GM19240 (cell line): ENCODE data around the gene ZNF439.
"Not testable (repeated sequence)": the region's sequence is repeated elsewhere in the genome, so short reads cannot be mapped to it uniquely, and the experiment has no call there.

Source experiments
- DNase-seq: peaks from one replicate; pipeline ENCODE4 v3.0.0; 2011; ENCODE audit warnings: low spot score; ENCODE audit not compliant: insufficient read length

The ZNF439 gene

DNA sequence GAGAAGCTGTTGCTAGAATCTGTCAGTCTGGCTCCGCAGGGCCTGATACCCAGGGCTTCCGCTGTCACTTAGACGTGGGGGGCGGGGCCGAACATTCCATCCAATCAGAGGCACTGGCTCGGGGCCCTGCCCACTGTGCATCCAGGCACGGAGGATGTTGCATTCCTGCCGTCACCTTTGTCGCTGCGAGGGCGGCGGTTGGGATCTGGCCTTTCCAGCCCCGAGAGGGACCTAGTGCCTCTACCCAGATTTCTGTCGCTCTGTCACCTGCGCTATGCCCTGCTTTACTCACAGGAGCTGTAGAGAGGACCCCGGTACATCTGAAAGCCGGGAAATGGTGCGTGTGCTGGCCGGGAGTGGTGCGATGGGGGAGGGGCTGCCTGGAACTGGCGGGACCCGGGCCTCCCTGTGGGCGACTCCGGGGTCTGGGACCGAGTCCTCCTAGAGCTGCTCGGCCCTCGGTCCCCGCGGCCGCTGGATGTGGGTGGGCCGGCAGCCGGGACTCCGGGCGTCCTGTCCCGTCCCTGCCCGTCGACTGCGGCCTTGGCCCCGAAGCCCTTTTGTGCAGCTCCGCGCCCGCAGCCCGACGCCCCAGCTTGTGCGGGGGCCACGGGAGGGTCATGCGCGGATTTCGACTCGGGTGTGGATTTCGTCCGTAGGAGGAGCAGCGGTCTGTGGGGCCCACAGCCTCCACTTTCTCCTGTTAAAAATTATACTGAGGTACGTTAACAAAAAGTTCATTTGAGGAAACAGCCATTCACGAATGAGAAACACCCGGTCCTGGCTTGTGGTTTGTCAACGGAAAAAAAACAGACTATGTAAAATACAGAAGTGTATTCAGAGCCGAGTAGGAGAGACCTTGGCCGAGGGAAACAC is at the start of gene ZNF439:
Gene ZNF439, plus strand, starts transcription at position 133 of the 876 bp plus-strand sequence. Its CDS starts 142 bp downstream, at position 275.
- DNase-seq, result peak; percentile 68

DNA sequence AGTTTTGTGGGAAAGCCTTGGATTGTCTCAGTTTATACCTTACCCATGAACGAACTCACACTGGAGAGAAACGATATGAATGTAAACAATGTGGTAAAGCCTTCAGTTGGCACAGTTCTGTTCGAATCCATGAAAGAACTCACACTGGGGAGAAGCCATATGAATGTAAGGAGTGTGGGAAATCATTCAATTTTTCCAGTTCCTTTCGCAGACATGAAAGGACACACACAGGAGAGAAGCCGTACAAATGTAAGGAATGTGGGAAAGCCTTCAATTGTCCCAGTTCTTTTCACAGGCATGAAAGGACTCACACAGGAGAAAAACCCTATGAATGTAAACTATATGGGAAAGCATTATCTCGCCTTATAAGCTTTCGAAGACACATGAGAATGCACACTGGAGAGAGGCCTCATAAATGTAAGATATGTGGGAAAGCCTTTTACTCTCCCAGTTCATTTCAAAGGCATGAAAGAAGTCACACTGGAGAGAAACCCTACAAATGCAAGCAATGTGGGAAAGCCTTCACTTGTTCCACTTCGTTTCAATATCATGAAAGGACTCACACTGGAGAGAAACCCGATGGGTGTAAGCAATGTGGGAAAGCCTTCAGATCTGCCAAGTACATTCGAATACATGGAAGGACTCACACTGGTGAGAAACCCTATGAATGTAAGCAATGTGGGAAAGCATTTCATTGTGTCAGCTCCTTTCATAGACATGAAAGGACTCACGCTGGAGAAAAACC is 42.0 kb upstream of the ZNF439 start:
- DNase-seq, result no peak

DNA sequence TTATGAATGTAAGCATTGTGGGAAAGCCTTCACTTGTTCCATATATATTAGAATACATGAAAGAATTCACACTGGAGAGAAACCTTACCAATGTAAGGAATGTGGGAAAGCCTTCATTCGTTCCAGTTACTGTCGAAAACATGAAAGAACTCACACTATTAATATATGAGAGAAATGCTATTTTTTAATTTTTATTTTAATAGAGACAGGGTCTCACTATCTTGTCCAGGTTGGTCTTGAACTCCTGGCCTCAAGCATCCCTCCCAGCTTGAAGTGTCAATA is 41.5 kb upstream of the ZNF439 start:
- DNase-seq, result no peak

DNA sequence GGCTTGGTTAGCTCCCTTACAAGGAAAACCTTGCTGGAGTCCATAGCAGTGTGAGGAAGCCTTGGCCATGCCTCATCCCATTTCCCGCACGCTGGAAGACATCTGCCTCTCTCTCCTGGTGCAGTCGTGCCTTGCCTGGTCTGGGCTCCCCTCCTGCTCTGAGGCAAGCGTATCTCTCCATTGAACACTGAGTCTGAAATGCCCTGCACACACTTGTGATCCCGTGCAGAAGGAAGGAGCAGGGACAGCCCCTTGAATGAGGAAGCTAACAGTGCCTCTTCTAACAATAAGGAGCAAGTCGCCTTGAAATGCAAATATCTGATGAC is 34.9 kb upstream of the ZNF439 start:
- peak; percentile 11 for DNase-seq

DNA sequence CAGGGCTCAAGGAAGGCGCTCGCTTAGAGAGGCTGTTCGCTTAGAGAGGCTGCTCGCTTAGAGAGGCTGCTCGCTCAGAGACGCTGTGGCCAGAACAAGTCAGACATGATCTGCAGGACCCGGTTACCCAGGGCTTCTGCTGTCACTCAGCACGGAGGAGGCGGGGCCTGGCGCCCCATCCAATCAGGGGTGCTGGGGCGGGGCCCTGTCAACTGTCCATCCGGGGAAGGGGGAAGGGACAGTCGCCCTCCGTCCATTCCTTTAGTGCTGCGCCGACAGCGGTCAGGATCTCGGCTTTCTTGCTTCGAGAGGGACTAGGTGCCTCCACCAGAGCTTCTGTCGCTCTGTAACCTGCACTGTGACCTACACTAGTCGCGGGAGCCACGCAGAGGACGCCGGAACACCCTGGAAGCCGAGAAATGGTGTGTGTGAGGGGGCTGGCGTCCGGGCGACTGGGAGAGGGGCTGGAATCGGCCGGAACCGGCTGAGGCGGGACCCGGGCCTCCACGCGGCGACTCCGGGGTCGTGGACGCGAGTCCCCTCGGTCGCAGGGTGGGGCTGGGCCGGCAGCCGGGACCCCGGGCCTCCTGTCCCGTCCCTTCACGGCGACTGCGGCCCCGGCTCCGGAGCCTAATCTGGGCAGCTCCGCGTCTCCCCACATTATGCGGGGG is 34.4 kb upstream of the ZNF439 start, which contains the start of gene ZNF440:
Gene ZNF440, plus strand, starts transcription at position 245 of the 671 bp plus-strand sequence. Its CDS starts 175 bp downstream, at position 420.
- peak; percentile 95 for DNase-seq

DNA sequence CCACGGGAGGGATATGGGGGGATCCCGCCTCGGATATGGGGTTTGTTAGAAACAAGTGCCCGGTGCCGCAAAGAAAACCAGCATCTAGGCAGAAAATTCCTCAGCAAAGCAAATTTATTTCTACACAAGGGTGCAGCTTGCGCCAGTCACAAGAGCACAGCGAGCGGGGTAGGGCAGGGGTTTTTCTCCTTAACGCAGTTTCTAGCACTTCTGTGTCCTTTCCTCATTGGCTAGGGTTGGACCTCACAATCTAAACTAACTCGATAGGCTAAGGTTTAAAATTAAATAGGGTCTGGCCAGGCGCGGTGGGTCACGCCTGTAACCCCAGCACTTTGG is 33.9 kb upstream of the ZNF439 start:
- DNase-seq, result no peak

DNA sequence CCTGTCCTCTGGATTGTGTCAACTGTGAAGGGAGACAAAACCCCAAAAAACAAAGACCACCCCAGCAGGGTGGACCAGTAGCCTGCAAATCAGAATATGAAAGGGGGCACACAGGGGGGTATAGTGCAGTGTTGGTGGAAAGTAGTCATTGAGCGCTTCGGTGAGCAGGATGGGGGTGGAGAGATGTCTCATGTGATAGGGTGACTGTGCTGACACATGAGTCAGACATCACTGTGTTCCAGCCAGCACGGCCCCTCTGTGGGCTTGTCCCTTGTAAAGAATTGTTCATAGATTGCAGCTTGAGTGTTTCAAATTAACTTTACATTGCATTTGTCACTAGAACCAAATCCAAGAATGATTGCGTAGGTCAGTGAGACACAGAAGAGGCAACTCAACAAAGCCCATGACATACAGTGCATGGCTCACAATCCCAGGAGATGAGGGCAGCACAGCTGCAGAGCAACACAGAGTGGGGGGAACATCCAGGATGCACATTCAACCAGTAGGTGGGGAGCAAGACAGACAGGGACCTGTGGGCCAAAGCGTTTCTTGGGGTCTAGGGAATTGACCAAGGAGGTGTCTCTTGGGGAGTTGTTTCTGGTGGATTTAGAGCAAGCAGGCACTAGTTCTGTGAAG is 26.9 kb upstream of the ZNF439 start:
- DNase-seq, result no peak

DNA sequence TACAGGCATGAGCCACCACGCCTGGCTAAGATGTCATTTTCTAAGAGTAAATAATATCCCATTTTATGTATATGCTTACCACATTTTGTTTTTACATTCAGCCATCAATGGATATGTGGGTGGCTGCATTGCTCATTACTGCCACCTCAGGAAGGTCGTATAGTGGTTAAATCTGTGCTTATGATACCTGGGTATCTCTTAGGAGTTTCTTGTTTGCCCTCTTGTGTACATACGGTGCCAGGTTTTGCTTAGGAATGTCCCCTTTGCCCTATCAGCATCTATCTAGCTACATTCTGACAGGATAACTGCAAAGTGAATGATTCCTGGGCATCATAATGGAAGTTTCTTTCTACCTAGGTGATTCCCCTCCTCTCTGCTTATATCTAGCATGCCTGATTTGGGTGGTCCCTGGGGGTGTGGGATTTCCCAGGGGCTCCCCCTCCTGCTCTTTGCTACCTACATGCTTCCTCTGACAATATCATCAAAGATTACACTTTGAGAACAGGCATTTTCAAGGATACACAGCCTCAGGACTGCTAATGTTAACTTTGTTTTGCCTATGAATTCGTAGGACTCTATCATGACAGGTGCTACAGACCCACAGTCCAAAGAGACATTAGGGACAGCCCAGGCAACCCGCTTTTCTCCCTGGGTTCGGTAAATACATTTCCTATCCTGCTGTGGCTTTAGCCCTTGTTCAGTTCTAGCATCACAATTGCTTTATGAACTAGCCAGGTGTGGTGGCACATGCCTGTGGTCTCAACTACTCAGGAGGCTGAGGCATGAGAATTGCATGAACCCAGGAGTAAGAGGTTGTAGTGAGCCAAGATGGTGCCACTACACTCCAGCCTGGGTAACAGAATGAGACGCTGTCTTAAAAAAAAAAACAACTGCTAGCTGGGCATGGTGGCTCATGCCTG is 19.3 kb upstream of the ZNF439 start:
- DNase-seq, result not testable (repeated sequence)

DNA sequence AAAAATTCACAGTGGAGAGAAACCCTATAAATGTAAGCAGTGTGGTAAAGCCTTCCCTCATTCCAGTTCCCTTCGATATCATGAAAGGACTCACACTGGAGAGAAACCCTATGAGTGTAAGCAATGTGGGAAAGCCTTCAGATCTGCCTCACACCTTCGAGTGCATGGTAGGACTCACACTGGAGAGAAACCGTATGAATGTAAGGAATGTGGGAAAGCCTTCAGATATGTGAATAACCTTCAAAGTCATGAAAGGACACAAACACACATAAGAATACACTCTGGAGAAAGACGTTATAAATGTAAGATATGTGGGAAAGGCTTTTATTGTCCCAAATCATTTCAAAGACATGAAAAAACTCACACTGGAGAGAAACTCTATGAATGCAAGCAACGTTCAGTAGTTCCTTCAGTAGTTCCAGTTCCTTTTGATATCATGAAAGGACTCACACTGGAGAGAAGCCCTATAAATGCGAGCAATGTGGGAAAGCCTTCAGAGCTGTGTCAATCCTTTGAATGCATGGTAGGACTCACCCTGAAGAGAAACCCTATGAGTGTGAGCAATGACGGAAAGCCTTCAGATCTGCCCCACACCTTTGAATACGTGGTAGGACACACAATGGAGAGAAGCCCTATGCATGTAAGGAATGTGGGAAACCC is 16.1 kb upstream of the ZNF439 start:
- DNase-seq, result no peak

DNA sequence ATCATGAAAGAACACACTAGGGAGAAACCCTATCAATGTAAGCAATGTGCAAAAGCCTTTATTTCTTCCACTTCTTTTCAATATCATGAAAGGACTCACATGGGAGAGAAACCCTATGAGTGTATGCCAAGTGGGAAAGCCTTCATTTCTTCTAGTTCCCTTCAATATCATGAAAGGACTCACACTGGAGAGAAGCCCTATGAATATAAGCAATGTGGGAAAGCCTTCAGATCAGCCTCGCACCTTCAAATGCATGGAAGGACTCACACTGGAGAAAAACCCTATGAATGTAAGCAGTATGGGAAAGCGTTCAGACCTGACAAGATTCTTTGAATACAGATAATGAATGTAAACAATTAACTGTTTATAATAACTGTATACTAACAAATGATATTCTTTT is 15.0 kb upstream of the ZNF439 start:
- DNase-seq, result no peak

DNA sequence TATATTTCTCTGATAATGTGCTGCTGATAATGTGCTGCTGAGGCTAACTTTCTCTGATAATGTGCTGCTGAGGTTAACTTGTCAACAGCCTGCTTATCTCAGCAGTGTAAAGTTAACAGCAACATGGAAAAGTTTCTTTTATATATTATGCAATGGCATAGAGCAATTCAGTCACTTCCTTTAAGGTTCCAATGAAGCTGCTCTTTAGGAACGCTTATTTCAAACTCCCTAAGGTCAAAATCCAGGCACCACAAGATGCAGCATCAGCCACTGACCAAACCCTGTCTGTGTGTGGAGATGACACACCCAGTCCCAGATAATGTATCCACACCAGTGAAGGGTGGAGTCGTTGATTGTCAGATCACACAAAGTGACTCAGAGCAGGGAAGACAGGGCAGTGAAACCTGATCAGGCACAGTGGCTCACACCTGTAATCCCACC is 12.9 kb upstream of the ZNF439 start:
- not testable (repeated sequence) for DNase-seq

DNA sequence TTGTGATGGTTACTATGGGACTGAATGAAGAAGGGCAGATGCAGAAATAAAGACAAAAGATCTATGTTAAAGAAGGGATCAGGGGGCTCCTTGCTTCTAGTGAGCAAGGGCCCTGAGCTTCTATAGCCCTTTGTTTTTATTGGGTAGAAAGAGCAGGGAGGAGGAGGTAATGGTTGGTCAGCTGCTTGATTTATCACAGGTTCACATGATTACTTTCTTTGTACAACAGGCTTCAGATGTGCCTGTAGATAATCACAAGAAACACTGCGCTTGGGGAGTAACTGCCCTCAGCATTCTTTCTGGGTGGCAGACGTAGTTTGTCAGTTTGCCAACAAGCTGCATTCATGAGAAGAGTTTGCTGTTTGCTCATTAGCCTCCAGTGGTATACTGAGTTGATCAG is 4.8 kb upstream of the ZNF439 start:
- no peak for DNase-seq

DNA sequence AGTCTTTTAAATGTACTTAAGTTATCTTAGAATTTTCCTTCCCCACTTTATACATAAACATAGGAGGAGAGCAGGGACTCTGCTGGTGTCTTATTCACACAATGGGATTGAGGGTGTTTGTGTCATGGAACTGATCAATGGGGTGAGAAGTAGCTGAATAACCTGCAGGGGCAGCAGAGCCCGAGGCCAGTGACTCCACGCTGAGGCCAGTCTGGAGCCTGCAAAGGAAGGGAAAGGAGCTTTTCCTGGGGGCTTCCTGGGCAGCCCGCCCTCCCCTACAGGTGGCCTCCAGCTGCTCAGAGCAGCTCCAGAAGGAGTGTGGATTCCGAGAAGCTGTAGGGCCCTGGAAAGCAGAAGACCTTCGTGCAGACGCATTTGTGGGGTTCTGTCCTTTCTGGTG is 911 bp upstream of the ZNF439 start:
- DNase-seq, result not testable (repeated sequence)

DNA sequence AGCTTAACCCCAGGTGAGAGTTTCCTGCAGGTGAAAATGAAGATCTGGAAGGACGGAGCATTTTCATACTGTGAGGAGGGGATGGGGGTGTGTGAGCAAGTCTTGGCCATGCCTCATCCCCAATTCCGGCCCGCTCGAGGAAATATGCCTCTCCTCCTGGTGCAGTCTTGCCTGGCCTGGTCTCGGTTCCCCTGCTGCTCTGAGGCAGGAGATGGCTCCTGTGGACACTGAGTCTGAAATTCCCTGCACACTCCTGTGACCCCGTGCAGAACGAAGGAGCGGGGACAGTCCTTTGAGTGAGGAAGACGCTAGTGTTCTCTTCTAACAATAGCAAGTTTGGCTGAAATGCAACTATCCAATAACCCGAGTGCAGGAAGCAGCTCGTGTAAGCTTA is 329 bp upstream of the ZNF439 start:
- no peak for DNase-seq

DNA sequence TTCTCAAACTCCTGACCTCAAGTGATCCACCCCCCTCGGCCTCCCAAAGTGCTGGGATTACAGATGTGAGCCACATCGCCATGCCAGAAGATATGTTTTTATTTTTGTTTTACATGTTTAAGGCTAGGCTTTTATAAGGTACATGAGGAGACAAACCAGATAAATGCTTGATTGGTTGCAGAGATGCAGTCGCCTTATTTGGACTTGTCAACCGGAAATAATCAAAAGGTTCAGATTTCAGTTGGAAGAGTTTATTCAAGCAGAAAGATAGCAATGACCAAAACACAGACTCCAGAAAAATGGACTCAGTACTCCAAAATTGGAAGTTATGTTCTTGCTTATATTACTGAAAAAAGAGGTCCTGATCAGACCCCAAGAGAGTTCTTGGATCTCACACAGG is 1.8 kb downstream of the ZNF439 start:
- DNase-seq, result not testable (repeated sequence)

DNA sequence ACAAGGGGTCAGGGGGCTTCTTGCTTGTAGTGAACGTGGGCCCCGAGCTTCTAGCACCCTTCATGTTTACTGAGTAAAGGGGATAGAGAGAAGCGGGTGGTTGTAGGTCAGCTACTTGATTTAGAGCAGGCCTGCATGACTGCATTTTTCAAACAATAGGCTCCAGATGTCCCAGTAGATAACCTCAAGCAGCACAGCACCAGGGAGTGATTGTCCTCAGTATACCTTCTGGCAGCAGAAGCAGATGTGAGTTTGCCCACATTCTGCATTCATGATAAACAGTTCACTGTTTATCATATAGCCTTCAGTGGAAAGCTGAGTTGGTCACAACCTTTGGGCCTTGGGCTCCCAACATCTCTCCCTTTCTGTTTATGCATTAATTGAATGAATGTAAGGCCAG is 4.8 kb downstream of the ZNF439 start:
- DNase-seq, result no peak

DNA sequence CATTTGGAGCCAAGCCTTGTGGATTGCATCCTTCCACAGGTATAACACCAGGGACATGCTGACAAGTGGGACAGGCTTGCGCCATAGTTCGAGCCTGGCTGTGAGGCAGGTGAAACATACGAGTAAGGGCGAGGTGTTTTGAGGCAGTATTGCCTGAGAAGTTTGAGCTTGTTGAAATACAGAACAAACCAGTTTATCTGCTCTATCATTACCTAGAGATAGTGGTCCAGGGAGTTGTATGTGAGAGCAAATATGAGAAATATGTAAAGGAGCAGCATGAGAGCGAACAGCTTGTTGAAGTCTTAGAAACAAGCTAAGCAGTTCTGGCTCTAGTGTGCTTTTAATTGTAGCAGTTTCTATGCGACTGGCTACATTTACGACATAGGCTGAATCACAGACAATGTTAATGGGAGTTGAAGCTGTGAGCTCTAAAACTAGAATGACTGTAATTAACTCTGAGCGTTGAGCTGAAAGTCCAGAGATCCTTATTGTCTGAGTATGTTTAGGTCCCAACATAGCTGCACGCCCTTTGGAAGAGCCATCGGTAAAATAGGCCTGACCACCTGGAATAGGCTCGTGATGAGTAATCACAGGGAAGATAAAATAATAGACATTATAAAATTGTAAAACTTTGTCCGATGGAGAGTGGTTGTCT is 8.2 kb downstream of the ZNF439 start:
- DNase-seq, result no peak

DNA sequence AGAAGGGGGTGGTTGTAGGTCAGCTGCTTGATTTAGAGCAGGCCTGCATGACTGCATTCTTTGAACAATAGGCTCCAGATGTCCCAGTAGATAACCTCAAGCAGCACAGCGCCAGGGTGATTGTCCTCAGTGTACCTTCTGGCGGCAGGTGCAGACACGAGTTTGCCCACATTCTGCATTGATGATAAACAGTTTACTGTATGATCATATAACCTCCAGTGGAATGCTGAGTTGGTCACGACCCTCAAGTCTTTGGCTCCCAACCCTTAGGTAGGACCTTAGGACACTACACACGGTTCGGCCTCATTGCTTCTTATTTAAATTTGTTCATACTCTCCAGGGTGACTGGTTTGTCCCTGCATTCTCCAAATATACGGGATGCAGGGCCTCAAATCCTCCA is 12.2 kb downstream of the ZNF439 start:
- no peak for DNase-seq

DNA sequence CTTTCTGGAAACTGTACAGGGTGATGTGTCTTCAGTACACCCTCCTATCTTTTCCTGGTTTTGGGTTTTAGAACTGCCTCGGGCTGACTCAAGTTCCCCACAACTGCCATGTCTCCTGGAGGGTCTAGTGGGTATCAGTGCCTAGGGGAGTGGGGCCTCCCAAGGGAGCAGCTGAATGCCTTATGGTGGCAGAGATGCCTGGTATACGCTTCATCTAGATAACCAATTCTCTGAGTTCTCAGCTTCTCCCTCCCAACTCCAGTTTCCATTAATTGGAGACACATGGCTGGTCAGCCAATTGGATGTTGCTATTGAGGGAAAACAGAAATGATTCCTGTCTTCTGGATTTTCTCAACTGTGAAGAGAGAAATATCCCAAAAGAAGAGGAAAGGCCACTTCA is 12.8 kb downstream of the ZNF439 start:
- DNase-seq, result no peak

DNA sequence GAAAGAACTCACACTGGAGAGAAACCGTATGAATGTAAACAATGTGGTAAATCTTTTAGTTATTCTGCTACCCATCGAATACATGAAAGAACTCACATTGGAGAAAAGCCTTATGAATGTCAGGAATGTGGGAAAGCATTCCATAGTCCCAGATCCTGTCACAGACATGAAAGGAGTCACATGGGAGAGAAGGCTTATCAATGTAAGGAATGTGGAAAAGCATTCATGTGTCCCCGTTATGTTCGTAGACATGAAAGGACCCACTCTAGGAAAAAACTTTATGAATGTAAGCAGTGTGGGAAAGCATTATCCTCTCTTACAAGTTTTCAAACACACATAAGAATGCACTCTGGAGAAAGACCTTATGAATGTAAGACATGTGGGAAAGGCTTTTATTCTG is 19.2 kb downstream of the ZNF439 start:
- not testable (repeated sequence) for DNase-seq
